GM21515 (cell line): ENCODE results near the gene RAB35.

Experiments
- ATAC-seq: cut with Tn5 transposase; IDR thresholded peaks from one replicate; pipeline ENCODE4 v1.9.1; 2021; ENCODE audit not compliant: unreplicated experiment

The RAB35 gene

DNA sequence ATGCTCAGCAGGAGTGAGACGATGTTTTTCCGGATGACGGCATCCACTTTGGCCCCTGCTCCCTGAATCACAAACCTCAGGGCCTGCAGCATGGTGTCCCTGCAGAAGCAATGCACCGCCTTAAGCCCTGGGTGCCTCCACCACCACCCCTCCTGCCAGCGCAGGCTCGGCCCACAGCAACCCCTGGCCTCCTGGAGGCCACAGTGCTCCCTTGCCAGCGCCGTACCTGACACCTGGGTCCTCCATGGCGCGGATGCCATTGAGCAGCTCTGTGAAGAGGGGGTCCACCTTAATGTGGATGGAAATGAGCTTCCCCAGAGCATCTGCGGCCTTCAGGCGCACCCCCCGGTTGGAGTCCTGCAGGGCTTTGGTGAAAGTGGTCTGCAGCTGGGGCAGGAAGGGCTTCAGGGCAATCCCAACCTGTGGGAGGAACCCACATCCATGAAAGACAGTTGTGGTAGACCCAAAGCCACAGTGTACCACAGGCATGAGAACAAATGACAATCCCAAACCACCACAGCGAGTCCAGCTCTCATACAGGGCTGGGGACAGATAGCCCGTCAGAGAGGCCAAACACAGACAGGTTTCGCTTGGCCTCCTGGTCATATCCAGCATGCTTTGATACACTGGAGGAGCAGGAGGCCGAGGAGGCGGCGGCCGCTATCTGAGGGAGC lies 17.9 kb upstream of the RAB35 start:
- no peak for ATAC-seq

DNA sequence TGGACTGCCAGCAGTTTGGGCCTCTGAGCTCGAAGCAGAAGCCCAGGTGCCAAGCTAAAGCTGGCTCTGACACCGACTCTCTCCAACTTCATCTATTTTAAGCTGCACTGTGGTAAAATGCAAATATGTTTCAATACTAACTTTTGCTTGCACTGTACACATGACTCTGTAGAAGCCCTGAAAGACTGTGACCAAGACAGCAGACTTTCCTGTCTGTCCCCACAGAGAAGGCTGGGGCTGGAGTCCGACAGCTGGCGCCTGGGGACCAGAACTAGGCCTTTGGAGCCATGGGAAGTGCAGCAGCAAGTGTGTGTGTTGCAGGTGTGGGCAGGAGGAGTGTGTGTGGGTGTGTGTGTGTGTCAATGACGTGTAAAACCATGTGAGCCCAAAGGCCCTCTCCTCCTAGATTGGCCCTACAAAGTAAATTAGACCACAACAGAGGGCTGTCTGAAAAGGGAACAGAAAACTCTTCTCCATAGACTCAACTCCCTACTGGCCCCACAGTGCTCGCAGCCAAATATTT lies 16.4 kb upstream of the RAB35 start:
- ATAC-seq, result peak; percentile 89

DNA sequence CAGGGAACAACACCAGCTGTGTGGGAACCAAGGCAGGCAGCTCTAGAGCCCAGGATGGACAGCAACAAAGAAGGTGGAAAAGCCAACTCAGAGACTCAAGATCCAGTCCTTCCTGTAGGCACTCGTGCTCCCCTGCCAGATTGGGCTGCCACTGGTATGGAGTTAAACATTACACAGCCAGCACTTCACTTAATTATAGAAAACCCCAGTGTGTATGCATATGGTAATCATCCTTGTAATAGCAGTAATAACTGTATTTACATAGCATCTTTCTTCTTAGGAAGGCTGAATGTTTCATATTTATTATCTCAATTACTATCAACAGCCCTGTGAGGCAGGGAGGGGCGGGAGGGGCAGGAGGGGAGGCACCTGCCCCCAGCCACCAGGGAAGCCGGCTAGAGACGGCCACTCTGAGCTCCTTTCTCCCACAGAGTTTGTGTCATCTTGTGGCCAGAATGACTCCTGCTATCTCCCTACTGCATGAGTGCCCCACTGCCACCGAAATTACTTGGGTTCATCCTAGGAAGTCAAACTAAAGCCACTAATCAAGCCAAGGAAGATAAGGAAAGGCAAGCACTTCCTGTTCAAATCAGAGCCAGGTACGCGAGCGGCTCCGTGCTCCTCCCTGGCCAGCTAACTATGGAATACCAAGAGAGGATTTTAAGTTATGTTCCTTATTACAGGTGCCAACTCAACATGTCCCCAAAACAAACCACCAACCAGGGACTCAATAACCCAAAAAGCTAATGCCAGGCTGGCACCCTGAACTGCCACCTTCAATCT lies 15.7 kb upstream of the RAB35 start:
- no peak for ATAC-seq

DNA sequence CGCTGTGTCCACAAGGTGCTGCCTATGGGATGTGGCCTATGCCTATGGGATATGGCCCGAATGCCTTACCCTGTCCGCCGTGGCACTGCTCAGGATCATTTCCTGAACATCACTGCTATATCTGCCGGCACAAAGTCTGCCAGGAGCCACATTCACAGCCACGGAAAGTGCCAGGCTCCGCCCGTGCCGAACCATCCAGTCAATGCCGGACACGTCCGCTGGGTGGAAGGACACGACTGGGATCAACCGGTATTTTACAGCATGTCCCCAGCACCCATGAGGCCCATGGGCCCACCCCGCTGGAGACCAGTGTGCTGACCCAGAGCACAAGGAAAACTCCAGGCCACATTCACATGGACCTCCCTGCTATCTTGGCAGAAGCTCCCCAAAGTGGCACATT lies 14.6 kb upstream of the RAB35 start:
- no peak for ATAC-seq

- ATAC-seq, result no peak
Observed at GRCh38 chr12:120130011-120130410, 13.5 kb upstream of the RAB35 start.

- no peak for ATAC-seq
Observed at GRCh38 chr12:120126635-120127005, 10.1 kb upstream of the RAB35 start.

DNA sequence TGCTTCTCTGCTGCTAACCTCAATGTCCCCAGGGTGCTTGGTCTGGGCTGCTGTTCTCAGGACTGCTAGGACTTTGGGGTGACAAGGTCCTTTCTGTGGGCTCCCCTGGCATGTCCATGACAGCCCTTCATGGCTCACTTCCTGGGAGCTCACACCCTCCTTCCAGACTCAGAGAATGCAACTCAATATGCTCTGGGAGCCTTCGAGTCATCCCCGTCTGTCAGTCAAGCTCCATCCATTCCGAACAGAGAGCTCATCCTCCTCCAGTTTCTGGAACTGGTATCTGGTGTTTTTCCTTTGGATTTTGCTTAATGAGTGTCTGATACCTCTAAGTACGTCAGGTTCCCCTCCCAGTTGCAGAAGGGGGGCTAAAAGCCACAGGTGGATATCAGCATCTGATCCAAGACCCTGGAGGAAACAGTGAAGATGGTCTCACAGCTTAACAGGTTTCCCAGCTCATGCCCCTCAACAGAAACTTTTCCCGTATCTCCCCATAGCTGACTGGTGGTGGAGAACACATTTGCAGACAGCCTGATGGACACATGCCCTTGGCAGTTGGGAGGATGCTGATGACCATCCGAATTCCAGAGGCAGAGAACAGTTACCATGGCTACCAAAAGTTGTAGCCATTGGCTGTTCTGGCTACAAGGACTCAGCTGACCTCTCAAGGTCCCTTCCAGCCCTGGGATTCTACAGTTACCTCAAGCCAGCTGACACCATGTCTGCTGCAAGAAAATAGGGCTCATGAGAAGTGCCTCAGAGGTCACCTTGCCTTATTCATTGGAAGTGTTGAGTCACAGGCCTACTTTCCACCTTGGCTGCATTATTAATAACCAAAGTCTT lies 9.5 kb upstream of the RAB35 start:
- no peak for ATAC-seq

DNA sequence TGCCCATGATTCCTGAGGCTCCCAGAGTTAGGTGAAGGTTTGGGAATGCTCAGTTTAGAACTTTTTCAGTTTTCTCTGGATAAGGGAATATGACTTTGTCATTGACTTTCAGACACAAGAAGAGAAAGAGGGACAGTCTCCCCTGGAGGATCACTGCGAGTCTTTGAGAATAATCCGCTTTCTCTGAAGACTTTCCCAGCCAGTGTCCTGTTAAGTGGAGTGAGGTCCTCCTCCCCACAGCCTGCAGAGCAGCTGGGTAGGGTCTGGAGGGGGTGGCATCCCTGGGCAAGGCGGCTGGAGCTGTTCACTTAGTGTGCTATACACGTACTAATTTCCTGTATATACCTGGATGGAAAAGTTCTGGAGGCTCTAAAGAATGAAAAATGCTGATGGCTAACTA lies 8.5 kb upstream of the RAB35 start:
- ATAC-seq, result no peak

GRCh38 chr12:120121766-120122293 lies 5.3 kb upstream of the RAB35 start:
- peak; percentile 36 for ATAC-seq

- no peak for ATAC-seq
Observed at GRCh38 chr12:120121343-120121742, 4.8 kb upstream of the RAB35 start.

DNA sequence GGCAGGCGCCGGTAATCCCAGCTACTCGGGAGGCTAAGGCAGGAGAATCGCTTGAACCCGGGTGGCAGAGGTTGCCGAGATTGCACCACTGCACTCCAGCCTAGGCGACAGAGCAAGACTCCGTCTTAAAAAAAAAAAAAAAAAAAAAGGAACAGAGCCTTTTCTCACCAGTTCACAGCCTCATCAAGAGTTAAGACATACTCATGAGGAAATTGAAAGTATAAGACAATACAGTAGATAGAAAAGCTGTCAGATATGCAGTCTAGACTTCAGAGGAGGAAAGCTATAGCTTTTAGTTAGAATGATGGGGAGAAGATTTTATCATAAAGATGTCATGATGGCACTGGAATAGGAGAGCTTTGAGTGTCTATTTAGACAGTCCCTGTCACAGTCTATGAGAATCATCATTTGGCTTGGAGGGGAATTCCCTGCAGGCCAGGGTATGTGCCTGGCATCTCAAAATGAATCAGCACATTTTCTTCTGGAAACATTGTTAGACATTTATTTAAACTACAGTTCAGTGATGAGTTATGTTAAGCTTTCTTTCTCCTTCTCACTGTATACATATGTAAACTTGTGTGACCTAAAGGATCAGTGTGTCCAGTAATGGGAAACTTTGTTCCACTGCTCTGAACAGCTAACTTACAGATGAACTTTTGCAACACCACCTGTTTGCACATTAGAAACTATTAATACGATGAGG lies 2.9 kb upstream of the RAB35 start:
- ATAC-seq, result no peak

DNA sequence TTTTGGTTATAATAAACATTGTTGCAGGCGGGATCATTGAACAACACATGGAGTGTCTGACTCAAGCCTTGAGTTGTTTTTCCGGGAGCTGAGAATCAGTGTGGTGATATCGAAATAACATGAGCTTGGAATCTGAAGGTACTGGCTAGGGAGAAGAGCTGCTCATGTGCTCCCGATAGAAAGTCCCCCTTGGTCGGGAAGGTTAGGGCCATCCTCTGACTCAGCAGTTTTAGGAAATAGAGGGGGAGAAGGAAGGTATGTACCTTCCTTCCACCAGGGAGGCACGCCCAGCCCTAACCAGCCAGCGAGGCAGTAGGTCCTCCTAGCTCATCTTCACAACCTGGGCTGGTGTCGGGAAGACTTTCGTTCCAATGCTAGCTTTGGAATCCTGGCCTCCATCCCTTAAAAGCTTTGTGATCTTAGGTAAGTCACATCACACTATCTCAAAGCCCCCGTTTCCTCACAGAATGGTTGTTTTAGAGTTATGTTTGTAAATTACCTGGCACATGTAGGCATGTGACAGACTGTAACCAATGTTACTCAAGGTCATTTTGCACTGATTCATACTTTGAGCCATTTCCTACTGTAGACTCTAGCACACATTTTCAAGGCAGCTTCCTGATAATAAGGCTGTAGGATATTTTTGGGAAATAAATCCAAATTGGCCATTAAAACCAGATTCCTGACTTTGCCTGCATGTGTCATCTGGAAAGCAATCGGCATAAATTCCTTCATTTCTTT lies 1.9 kb upstream of the RAB35 start:
- no peak for ATAC-seq

DNA sequence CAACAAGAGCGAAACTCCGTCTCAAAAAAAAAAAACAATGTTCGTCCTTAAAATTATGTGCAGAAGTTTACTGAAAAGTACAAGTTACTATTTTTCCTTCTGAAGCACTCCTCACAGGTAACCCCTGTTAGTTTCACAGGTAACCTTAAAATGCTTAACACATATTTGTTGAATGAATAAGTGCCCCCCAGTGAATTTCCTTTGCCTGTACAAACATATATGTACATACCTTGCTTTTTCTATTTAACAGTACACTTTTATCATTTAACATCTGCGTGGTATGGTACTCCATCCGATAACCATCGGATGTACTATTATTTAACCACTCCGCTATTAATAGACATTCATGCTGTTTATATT lies 1.4 kb upstream of the RAB35 start:
- ATAC-seq, result no peak

DNA sequence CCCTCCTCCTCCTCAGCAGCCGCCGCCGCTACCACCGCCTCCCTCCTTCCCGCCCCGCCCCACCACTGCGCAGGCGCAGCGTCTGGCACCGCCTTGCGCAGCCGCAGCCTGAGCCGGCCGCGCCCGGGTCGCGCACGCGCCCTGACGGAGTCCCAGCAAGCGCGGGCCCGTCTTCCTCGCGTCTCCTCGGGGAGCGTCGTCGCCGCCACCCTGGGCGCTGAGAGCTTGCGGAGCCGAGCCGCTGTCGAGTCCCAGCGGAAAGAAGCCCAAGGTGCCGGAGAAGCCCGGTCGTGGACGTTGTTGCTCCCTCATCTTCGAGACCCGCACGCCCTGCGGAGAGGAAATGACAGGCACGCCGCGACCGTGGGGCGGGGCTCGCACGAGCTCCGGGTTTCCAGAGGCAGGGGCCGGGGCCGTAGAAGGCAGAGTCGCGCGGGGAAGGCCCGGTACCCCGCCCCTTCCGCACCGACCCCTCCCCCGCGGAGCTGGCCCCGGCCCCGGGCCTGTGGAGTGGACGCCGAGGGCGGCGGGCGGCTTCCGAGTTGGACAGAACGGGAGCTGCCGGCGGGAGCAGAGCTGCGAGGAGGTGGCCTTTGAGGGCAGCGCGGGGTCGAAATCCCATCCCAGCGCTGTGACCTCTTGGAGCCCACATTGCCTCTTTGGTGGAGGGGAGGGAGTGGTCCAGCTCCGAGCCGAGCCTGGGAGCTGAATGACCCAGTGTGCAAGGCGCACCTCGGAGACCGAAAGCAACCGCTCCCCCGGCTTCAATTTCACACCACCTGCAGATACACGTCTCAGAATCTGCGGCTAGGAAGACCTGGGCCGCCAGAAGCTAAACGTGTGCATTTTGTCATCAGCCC lies 469 bp upstream of the RAB35 start:
- ATAC-seq, result peak; percentile 42

- ATAC-seq, result no peak
Observed at GRCh38 chr12:120115692-120116440, 687 bp downstream of the RAB35 start.

GRCh38 chr12:120115066-120115465 lies 1.5 kb downstream of the RAB35 start:
- ATAC-seq, result no peak

DNA sequence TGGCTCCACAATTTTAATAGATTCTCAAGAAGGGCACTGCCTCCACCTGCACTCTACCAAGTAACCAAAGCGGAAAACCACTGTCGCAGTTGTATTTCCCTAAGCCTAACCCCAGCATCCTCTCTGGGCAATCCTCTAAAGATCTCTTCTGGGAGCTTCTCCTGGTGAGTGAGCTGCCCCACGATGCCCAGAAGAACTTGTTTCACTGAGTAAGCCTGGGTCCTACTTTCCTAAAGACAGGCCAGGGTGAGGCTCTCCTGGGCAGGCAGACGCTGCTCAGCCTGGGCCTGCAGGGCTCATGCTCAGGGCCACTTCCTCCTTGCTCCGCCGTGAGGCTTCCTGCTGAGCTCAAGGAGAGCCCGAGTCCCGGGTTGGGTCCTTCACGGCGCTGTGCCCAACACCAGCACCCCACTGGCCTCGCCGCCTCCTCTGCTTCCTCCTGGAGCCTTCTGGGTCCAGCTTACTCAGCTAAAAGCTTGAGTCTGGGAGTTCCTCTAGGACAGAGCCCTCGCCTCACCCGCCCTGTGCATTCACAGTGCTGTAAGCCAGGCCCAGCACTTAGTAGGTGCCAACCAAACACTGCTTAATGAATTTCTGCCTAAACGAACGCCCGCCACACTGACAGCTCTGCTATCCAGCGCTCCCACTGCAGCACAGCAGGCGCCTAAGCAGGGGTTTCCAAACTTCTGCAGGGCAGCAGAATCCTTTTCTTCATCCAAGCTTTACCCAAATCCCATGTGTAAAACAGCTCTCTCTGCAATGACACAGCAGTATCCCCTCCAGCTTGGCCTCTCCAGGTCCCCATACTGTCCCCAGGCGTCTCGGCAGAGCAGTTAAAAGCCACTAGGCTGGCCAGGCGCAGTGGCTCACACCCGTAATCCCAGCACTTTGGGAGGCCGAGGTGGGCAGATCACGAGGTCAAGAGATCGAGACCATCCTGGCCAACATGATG lies 5.7 kb downstream of the RAB35 start:
- ATAC-seq, result peak; percentile 61
